Right lung (tissue), 10 donors: ENCODE measurements around the gene WFDC5. TPM values are rescaled to one million over a fixed set of nuclear protein-coding genes. Genes with fewer than 3 reads are reported as not detected.
"Not testable (repeated sequence)": the region's sequence is repeated elsewhere in the genome, so short reads cannot be mapped to it uniquely, and the experiment has no call there.

Experiments used
- DNase-seq, 2 donors: peaks; one replicate each; pipeline ENCODE4 v3.0.0-alpha.2; 2013
- long read RNA-seq, 8 donors: transcript quantifications; one replicate each; lab custom pipeline, GENCODE V29; 2026
- polyA plus RNA-seq, 5 donors: library from polyadenylated mRNA; unstranded; fragments of 120-200 nt; gene quantifications; one replicate each; pipeline versions ENCODE4 v1.2.1 to v1.2.3, GENCODE V29; 2013; ENCODE audit warnings: inconsistent platforms in 1 of 5, low replicate concordance in 1 of 5; ENCODE audit not compliant: insufficient read length in 5 of 5, insufficient read depth in 1 of 5

WFDC5 gene
- not detected for polyA plus RNA-seq
- long read RNA-seq, donor 1, result 0 reads
- long read RNA-seq, donor 2, result 0 reads
- long read RNA-seq, donor 3, result 0 reads
- long read RNA-seq, donor 4, result 0 reads
- long read RNA-seq, donor 5, result 0 reads
- long read RNA-seq, donor 6, result 0 reads
- long read RNA-seq, donor 7, result 0 reads
- long read RNA-seq, donor 8, result 0 reads

GRCh38 chr20:45114465-45115385 lies at the start of gene WFDC5:
TSS of gene WFDC5 (minus strand) at chr20:45115174. CDS start at chr20:45115083, 91 bp downstream.
- DNase-seq, result no peak

- no peak for DNase-seq
These were observed 48.3 kb upstream of the WFDC5 start for GRCh38 chr20:45163083-45163803.

GRCh38 chr20:45157962-45158361 lies 43.0 kb upstream of the WFDC5 start:
- peak in 1 of 2 donors; percentile 2 for DNase-seq

- DNase-seq, result no peak
These were observed 41.7 kb upstream of the WFDC5 start for GRCh38 chr20:45156713-45157112.

- DNase-seq, result not testable (repeated sequence)
These were observed 39.8 kb upstream of the WFDC5 start for GRCh38 chr20:45154794-45155193.

GRCh38 chr20:45154183-45154582 lies 39.2 kb upstream of the WFDC5 start:
- no peak for DNase-seq

GRCh38 chr20:45153752-45154151 lies 38.8 kb upstream of the WFDC5 start:
- no peak for DNase-seq

- no peak for DNase-seq
These were observed 38.2 kb upstream of the WFDC5 start for GRCh38 chr20:45153147-45153546.

GRCh38 chr20:45152405-45152804 lies 37.4 kb upstream of the WFDC5 start:
- DNase-seq, result no peak

- DNase-seq, result no peak
These were observed 34.1 kb upstream of the WFDC5 start for GRCh38 chr20:45149062-45149461.

GRCh38 chr20:45140836-45141235 lies 25.9 kb upstream of the WFDC5 start:
- DNase-seq, result no peak

- DNase-seq, result not testable (repeated sequence)
These were observed 24.9 kb upstream of the WFDC5 start for GRCh38 chr20:45139733-45140375.

GRCh38 chr20:45138561-45139300 lies 23.8 kb upstream of the WFDC5 start:
- DNase-seq, result no peak

- DNase-seq, result no peak
These were observed 21.9 kb upstream of the WFDC5 start for GRCh38 chr20:45136911-45137310.

- no peak for DNase-seq
These were observed 13.1 kb upstream of the WFDC5 start for GRCh38 chr20:45128099-45128498.

GRCh38 chr20:45124365-45124764 lies 9.4 kb upstream of the WFDC5 start, which contains the start of gene WFDC12:
TSS of gene WFDC12 (minus strand) at chr20:45124465. CDS start at chr20:45124447, 18 bp downstream.
- no peak for DNase-seq

- DNase-seq, result no peak
These were observed 6.4 kb upstream of the WFDC5 start for GRCh38 chr20:45121388-45121787.

GRCh38 chr20:45119556-45120266 lies 4.7 kb upstream of the WFDC5 start:
- no peak for DNase-seq

- no peak for DNase-seq
These were observed 3.1 kb upstream of the WFDC5 start for GRCh38 chr20:45118028-45118427.

- DNase-seq, result no peak
These were observed 2.6 kb upstream of the WFDC5 start for GRCh38 chr20:45117581-45117980.
